Prostate gland (tissue), 2 donors: ENCODE results near the gene TDRD1.

ENCODE experiments used
- POLR2A ChIP-seq: fragments of 450-650 bp; IDR thresholded peaks from one replicate; pipeline ENCODE4 v1.6.1; 2016; ENCODE audit warnings: antibody characterized with exemption, mild to moderate bottlenecking
- POLR2AphosphoS5 ChIP-seq: sonication (generic); formaldehyde crosslinking; IDR thresholded peaks from one replicate; pipeline ENCODE4 v1.6.1; 2017; ENCODE audit warnings: antibody characterized with exemption
- TF ChIP-seq, protein P1 (sequence below), 4 experiments: fragments of 200-600 bp in 2 of 4; fragments of 450-650 bp in 2 of 4; sonication (generic) in 2 of 4; IDR thresholded peaks; 1 replicate in 3 of 4; 2 replicates in 1 of 4; pipeline ENCODE4 v1.5.1; 2016 to 2019; ENCODE audit warnings: antibody characterized with exemption in 4 of 4, mild to moderate bottlenecking in 2 of 4, moderate library complexity in 2 of 4

DNA sequence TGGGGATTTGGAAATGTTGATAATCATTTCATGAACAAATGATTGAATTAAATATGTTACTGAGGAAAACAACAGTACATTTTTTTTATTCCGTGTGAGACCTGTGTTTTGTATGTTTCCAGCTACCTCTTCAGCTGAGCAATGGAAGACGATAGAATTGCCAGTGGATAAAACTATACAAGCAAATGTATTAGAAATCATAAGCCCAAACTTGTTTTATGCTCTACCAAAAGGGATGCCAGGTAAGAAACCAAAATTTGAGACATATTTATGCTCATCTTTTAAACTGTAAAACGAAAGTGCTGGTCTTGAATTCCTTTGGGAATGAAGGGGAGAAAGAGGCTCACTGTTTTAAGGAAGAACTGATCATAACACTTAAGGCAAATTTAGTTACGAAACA lies 42.1 kb downstream of the TDRD1 start:
- TF ChIP-seq, protein P1, sequence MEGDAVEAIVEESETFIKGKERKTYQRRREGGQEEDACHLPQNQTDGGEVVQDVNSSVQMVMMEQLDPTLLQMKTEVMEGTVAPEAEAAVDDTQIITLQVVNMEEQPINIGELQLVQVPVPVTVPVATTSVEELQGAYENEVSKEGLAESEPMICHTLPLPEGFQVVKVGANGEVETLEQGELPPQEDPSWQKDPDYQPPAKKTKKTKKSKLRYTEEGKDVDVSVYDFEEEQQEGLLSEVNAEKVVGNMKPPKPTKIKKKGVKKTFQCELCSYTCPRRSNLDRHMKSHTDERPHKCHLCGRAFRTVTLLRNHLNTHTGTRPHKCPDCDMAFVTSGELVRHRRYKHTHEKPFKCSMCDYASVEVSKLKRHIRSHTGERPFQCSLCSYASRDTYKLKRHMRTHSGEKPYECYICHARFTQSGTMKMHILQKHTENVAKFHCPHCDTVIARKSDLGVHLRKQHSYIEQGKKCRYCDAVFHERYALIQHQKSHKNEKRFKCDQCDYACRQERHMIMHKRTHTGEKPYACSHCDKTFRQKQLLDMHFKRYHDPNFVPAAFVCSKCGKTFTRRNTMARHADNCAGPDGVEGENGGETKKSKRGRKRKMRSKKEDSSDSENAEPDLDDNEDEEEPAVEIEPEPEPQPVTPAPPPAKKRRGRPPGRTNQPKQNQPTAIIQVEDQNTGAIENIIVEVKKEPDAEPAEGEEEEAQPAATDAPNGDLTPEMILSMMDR (IDR thresholded peaks at IDR 0.05) = no peak
- TF ChIP-seq POLR2A (no peak), POLR2AphosphoS5 (no peak)
